ENCODE measurements around the gene WASHC2A.
"Not testable (repeated sequence)": the region's sequence is repeated elsewhere in the genome, so short reads cannot be mapped to it uniquely, and the experiment has no call there.

WASHC2A gene

DNA sequence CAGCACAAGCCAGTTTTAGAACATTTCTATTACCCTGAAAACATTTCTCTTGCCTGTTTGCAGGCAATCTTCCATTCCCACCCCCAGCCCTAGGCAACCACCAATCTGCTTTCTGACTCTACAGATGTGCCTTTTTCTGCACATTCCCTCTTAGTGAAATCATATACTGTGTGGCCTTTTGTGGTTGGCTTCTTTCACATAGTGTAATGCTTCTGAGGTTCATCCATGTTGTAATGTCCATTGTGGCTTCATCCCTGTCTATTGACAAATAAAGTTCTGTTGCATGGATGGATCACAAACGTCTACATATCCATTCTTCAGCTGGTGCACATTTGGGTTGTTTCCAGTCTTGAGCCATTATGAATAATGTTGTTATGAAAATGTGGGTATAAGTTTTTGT, 77.8 kb downstream of the WASHC2A start:
- not testable (repeated sequence) for DNase-seq (ENCODE audit: low spot score)

DNA sequence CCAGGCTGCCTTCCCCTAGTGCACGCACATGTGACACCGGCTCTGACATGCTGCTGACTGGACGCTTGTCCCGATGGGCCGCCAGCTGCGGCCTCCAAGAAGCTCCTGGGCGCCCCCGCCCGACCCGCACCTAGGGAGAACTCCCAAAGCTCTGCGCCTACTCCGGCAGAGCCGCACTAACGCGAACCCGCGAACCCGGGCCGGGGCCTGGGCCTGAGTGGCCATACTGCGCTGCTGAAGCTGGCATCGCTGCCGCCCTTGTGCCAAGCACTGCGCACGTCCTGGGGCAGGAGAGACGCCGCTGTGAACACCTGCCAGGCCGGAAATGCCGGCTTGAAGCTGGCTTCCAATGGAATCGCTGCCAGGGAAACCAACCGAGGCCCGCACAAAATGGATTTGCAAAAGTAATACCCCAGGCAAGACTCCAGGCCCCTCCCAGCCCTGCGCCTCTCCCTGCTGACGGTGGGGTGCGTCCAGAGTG, 85.1 kb downstream of the WASHC2A start:
- DNase-seq (ENCODE audit: low spot score), result no peak

DNA sequence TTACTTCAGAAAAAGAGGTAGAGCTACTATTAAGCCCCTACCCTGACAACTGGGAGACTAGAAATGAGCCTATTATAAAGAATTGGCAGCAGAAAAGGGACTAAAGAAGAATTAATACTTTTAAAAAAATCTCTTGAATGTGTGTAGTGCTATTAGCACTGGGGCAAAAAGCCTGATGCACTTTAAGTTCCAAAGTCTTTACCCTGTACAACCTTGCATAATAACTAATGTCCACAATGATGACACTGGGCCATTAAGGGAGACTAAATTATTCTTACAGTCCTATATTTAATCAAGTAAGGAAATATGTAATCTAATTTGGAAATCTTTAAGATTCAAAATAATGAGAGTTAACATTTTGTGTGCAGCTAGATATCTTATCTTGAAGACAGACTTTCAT, 90.1 kb downstream of the WASHC2A start:
- not testable (repeated sequence) for DNase-seq (ENCODE audit: low spot score)

DNA sequence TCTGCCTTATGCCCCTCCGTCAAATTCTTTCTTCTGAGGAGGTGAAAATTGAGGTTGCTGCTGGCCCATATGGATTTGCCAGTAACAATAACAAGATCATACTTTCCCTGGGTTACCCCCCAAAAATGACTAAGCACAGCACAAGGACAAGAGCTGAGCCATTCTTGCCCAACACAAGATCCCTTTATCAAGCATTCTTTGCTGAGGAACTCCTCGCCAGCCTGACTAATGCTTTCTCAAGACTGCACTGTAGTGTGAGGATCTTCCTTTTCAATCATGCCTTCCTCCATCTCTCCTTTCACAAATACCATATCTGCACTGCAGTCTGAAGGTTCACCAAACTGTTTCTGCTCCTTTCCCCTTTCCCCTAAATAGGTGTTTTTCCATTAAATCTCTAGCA, 92.1 kb downstream of the WASHC2A start:
- not testable (repeated sequence) for DNase-seq (ENCODE audit: low spot score)

DNA sequence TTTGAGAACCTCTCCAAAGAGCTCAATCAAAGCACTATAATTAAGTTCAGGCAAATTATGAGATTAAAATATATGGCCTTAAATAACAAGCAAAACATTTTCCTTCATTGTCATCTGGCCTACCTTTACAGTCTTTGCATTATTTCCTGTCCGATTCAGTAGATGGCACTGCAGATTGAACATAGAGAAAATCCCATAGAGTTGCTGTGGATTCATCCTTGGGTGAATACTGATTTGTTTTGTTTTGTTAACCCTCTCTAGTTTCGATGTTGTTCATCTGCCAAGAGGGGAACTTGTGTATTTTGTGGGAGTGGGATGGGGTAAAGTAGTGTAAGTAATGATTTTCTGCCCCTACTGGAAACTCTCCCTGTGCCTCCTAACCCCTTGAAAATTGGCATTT, 97.3 kb downstream of the WASHC2A start:
- DNase-seq (ENCODE audit: low spot score), result not testable (repeated sequence)

DNA sequence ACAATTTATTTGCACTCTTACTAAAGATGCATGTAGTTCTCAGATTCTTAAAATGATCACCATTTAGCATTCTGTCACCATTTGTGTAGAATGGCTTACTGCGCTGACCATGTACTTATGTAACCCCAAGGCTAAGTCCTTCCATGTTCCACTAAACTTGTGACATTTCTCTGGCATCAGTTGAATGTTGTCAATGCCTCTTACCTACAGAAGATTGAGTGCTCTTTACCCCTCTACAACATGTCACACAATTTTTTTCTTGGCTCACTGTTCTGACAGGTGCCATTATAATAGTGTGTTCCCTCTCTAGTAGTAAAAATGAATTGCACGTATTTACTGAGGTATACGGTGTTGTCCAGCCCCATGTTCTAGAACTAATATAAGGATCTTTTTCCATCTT, 100.1 kb downstream of the WASHC2A start:
- DNase-seq (ENCODE audit: low spot score), result not testable (repeated sequence)

DNA sequence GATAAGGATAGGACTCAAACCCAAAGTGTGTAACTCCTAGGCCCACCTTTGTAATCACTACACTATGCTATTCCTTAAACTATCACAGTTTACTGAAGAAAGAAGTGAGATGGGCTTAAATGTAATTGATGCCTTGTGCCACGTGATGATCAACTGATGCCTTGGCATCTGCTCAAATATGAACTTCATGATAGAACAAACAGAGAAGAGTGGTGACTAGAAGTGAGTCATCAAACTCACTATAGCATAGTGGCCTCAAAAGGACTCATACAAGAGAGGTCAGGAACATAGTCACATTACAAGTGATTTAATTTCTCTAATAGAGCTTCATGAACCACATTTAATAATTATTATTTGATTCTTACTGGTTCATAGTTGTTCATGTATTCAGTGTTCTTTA, 101.8 kb downstream of the WASHC2A start:
- not testable (repeated sequence) for DNase-seq (ENCODE audit: low spot score)

DNA sequence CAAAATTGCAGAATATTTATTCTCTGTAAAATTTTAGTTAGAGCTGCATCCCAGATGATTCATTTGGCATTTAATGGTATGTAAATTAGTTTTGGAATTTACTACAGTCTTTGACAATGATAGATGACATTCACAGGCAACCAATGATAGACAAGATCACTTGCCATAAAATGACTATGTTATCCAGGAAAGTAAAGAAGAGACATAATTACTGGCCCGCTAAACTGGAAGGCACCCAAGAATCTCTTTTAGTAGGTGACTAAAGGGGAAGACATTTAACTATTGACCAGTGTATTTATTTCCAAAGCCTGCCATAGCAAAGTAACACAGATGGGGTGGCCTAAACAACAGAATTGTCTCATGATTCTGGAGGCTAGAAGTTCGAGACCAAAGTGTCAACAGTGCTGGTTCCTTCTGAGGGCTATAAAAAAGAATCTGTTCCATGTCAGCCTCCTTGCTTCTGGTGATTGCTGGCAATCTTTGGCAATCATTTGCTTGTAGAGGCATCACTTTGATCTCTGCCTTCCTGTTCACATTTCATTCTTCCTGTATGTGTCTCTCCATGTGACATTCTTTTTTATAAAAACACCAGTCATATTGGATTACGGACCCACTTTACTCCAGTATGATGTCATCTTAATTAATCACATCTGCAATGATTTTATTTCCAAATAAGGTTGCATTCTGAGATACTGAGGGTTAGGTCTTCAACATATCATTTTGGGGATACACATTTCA, 107.2 kb downstream of the WASHC2A start:
- not testable (repeated sequence) for DNase-seq (ENCODE audit: low spot score)
